AML-193 (cell line): ENCODE data around the gene TGFB1.
"Not testable (repeated sequence)": the region's sequence is repeated elsewhere in the genome, so short reads cannot be mapped to it uniquely, and the experiment has no call there.

Source experiments
- DNase-seq, 2 experiments: peaks; one replicate each; lab custom pipeline; 2025; lab: John Stamatoyannopoulos, UW

TGFB1 gene

DNA sequence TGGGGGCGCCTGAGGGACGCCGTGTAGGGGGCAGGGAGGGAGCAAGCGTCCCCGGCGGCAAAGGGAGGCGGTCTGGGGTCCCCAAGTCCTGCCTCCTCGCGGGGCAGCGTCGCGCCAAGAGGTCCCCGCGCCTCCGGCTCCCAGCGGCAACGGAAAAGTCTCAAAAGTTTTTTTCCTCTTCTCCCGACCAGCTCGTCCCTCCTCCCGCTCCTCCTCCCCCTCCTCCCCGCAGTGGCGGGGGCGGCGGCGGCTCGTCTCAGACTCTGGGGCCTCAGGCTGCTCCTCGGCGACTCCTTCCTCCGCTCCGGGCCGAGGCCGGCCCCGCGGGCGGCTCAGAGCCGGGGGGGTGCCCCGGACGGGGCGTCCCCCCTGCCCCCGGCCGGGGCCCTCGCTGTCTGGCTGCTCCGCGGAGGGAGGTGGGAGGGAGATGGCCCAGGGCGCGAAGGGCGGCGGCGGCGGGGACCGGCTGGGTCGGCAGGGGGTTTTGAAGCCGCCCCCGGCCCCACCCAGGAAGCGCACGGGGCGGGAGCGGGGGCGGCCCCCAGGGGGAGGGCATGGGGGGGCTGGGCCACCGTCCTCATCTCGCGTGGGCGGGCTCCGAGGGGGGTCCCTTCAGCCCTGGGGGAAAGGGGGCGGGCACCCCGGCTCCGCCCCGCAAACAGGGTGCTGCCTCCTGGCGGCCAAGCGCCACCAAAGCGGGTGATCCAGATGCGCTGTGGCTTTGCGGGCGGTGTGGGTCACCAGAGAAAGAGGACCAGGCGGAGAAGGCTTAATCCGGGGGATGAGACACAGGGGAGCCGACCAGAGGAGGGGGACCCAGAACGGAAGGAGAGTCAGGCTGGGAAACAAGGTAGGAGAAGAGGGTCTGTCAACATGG lies at the start of gene TGFB1:
Gene TGFB1 (minus strand): TSS at position 457 of the 877 bp plus-strand sequence. CDS start 878 bp downstream, outside the sequence.
- peak; percentile 80 to 82 for DNase-seq

- DNase-seq = no peak
Observed at GRCh38 chr19:41402010-41402409, 48.3 kb upstream of the TGFB1 start.

- DNase-seq = no peak
Observed at GRCh38 chr19:41401483-41401882, 47.8 kb upstream of the TGFB1 start.

GRCh38 chr19:41399525-41399924 lies 45.8 kb upstream of the TGFB1 start:
- DNase-seq = no peak

DNA sequence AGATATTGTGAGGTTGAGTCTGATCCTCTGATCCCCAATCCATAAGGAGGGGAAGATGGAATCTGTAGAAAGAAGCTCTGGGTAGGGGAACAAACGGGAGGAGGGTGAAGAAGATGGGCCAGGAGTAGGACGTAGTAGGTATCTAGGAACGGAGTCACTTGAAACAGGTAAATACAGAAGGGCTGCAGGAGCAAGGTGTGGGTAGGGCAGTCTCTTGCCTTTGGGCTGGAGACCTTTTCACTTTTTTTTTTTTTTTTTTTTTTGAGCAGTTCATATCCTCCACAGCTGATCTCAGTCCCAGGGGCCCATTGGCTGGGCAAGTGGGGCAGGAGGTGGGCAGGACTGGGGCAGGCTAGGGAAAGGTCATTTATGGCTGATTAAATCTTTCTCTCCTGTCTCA lies 45.4 kb upstream of the TGFB1 start:
- DNase-seq = no peak

DNA sequence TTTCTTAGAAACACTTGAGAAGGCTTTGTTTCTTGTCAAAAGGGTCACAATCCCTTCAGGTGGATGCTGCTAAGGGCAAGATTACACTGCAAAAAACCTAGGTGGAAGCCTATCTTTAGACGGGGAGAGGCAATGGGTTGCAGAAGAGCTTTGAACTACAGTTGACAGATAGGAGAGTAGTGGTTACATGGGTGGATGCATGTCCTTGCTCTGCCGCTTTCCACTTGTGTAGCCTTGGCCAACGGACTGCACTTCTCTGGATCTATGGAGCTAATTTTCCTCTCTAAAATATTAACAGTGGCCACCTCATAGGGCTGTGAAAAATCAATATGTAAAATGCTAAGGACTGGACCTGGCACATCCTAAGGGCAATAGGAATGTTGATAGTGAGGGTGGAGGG lies 44.9 kb upstream of the TGFB1 start:
- no peak for DNase-seq

- DNase-seq = no peak
Observed at GRCh38 chr19:41398050-41398418, 44.3 kb upstream of the TGFB1 start.

GRCh38 chr19:41397086-41398049 lies 43.6 kb upstream of the TGFB1 start, which contains the start of the genes BCKDHA and EXOSC5:
Gene BCKDHA (plus strand): TSS chr19:41397818. CDS start chr19:41397828, 10 bp downstream.
Gene EXOSC5 (minus strand): TSS chr19:41397359. CDS start chr19:41397328, 31 bp downstream.
- peak; percentile 98 to 99 for DNase-seq

GRCh38 chr19:41395355-41395754 lies 41.6 kb upstream of the TGFB1 start:
- no peak for DNase-seq

- no peak for DNase-seq
Observed at GRCh38 chr19:41392775-41393174, 39.1 kb upstream of the TGFB1 start.

- DNase-seq = no peak
Observed at GRCh38 chr19:41391618-41392017, 37.9 kb upstream of the TGFB1 start.

GRCh38 chr19:41386442-41386841 lies 32.7 kb upstream of the TGFB1 start:
- no peak for DNase-seq

DNA sequence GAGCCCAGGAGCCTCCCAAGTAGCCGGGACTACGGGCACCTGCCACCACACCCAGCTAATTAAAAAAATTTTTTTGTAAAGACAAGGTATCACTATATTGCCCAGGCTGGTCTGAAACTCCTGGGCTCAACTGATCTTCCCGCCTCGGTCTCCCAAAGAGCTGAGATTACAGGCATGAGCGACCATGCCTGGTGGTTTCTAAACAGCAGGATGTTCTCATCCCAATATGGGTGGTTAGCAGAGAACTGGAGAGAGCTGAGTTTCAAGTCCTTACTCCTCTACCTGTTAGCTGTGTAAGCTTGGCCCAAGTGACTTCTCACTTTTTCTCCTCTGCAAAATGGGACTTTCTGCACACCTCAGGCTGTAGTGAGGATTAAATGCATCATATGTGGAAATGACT lies 30.6 kb upstream of the TGFB1 start:
- DNase-seq = no peak

GRCh38 chr19:41381536-41381935 lies 27.8 kb upstream of the TGFB1 start:
- DNase-seq = not testable (repeated sequence)

GRCh38 chr19:41377977-41378709 lies 24.4 kb upstream of the TGFB1 start:
- DNase-seq = no peak

DNA sequence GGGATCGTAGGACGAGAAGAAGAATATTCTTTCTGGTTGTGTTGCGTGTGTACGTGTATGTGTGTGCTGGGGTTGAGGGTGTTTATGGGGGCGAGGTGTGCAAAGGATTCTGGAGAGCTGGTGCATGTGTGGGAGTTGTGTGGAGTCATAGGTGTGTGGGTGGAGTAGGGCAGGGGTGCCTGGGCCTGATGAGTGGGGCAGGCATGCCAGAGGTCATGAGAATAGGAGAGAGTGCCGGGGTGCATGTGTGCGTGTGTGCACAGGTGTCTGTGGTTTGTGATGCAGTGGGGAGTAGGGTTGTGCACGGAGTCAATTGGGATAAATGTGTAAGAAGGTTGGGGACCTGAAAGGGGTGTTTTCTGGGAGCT lies 23.3 kb upstream of the TGFB1 start:
- DNase-seq = no peak

DNA sequence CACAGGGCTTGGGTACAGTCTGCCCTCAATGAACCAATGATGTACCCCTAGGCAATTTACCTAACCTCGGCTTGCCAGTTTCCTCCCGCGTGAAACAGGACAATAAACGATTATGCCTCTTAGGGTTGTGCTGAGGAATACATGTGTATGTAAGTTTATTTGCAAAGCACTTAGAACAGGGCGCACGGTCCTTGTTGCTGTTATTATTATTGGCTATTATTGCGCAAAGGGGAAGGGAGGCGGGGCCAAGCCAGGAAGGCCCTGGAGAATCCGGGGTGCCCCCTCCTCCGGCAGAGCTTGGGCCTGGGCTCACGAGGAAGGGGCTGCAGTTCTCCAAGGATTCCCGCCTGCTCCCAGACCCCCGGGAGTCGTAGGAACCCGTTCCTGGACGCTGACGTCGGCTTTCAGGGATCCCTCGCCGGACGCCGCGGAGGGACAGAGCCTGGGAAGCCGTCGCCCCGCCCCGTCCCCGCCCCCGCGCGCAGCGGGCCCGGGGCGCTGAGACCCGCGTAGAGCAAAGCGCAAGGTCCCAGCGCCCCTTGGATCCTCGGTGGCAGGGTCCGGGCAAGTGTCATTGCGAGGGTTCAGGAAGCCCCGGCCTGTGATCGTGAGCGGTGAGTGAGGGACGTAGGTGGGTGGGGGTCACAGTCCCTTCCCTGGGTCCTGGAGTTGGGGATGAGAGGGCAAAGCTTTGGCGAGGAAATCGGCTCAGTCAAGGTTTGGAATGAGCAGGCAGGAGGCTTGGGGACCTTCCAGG lies 22.7 kb upstream of the TGFB1 start, which contains the start of gene TMEM91:
Gene TMEM91 (plus strand): TSS at position 293 of the 757 bp plus-strand sequence. CDS start 1,777 bp downstream, outside the sequence.
- DNase-seq = no peak

DNA sequence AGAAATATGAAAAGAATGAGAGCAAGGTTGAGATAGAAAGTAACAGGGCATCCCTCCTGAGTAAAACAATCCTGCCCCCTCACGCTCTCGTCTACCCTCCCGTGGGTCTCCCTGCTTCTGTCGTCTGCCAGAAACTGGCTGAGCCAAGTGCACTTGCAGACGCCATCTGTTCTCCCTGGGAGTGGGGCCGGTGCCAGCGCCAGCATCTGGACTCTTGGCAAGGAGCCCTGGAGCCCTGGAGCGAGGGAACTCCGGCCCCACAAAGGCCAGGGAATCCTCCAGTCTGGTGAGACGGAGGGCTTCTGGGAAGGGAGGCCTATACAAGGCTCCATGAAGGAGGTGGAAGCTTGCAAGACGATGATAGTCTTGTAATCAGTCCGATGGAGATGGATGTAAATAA lies 20.3 kb upstream of the TGFB1 start:
- no peak for DNase-seq

DNA sequence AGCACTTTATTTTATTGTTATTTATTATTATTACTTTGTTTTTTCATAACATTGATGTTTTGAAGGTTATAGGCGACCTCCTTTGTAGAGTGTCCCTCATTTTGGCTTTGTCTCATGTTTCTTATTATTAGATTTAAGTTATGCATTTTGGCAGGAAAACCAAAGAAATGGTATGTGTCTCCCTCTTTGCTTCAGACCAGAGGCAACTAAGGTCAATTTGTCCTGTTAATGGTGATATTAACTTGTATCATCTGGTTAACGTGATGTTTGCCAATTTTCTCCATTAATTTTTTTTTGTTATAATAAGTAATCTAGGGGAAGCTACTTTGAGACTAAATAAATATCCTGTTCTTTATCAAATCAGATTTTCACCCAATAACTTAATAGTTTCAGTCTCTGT lies 18.8 kb upstream of the TGFB1 start:
- no peak for DNase-seq

DNA sequence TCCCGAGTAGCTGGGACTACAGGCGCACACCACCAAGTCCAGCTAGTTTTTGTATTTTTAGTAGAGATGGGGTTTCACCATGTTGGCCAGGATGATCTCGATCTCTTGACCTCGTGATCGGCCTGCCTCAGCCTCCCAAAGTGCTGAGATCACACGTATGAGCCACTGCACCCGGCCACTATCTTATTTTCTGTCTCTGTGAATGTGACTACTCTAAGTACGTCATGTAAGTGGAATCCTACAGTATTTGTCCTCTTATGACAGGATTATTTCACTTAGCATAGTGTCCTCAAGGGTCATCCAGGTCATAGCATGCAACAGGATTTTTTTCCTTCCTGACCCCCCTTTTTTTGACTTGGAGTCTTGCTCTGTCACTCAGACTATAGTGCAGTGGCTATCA lies 17.8 kb upstream of the TGFB1 start:
- DNase-seq = no peak

GRCh38 chr19:41371119-41371518 lies 17.4 kb upstream of the TGFB1 start:
- not testable (repeated sequence) for DNase-seq
